ENCODE data around the gene PODNL1.

Gene PODNL1

DNA sequence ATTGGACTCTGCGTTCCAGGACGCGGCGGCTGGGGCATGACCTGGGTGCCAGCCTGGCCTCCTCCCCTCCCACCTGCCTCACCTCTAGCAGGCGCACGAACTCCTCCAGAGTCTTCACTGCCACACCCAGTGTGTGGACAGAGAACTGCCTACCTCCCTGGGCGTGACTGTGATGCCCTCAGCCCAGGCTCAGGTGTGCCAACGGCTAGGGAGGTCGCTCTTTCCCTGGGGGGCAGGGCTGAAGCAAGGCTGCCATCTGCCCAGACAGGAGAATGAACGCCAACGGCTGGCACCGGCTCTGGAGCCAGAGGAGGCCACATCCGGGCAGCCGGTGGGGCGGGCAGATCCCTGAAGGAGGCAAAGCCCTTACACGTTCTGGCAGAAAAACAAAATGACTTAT lies 49.9 kb downstream of the PODNL1 start:
- no peak for DNase-seq (ENCODE audit: low spot score)

DNA sequence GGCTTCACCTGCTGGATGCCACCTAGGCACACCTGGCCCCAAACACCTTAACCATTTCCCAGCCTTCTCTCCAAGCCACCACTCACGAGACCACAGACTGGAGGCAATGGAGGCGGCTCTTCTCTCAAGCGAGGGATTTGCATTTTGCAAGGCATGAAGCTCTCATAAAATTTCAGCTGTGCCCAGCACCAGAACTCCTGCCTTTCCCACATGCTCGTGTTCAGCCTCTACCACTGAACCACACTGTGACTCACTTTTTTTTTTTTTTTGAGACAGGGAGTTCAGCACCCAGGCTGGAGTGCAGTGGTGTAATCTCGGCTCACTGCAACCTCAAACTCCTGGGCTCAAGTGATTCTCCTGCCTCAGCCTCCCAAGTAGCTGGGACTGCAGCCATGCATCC lies 50.7 kb downstream of the PODNL1 start:
- no peak for DNase-seq (ENCODE audit: low spot score)

DNA sequence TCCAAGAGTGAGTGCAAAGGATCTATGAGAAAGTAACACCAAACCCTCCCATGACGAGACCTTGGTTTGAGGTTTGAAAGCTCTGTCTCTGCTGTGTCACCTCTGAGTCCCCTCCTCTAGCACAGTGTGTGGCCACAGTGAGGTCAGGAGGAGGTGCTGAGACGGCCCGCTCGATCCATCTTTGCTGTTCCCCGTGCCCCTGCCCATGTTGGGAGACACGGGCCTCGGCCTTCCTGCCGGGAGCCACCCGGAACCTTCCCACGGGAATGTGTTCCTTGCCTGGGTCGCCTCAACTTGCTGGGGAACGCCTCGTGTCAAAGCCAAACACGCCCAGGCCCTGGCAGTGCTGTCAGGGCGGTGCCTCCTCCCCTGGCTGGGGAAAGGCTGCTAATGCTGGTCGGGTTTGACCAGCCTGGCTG lies 51.2 kb downstream of the PODNL1 start:
- no peak for DNase-seq (ENCODE audit: low spot score)

DNA sequence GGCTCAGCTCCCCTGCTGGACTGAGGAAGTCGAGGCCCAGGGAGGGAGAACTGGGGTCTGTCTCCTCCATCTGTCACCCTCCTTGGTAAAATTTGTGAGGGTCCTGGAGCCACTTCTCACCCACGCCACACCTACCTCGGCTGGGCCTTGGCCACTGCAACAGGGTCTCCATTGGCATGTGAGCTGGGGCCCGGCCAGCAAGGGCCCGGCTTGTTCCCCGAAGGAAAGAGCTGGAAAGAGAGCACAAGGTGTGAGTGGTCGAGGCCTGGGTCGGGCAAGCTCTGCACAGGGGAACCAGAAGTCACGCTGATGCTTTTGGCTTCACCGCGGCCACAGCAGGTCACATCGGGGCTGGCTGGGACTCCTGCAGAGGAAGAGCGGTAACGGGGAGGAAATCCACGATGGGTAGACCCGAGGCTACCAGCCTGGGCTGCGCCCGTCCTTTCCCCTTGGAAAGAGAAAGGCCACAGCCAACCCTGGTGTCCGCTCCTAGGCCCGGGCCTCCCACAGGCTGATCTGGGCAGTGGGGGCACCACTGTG lies 52.3 kb downstream of the PODNL1 start:
- no peak for DNase-seq (ENCODE audit: low spot score)

DNA sequence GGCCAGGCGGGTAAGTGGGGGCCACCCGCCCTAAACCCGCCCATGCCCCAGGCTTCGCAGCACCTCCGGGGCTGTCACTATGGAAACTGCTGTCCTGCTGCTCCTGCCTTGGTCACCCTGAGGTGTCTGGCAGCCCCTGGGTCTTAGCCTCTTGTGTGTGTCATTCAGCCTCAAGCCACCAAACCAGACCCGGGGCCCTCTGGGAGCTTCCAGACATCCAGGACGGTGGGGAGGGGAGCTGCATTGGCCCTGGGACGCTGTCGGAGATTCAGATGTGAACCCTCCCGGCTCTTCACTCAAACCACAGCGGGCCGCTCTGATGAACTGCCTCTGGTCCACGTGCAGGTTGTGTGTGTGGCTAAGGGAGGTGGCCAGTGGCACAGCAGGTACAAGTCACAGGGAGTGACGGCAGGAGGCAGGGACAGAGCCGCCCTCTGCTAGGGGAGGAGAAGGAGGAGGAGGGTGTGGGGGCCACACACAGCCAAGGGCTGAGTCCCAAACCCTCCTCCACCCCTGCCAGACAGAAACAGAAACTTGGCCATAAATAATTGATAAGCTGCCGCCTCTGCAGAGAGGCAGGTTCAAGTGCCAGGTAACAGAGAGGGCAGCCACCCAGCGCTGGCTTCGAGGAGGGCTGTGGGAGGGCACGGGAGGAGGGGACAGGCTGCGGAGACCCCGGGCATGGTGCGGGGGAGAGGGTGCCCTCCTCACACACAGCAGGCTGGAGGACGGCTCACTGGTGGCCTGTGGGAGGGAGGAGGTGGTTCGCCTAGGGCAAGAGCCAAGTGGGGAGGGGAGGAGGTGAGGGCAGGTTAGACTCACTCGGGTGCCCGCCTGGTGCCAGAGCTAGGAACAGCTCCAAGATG lies 53.3 kb downstream of the PODNL1 start:
- no peak for DNase-seq (ENCODE audit: low spot score)

DNA sequence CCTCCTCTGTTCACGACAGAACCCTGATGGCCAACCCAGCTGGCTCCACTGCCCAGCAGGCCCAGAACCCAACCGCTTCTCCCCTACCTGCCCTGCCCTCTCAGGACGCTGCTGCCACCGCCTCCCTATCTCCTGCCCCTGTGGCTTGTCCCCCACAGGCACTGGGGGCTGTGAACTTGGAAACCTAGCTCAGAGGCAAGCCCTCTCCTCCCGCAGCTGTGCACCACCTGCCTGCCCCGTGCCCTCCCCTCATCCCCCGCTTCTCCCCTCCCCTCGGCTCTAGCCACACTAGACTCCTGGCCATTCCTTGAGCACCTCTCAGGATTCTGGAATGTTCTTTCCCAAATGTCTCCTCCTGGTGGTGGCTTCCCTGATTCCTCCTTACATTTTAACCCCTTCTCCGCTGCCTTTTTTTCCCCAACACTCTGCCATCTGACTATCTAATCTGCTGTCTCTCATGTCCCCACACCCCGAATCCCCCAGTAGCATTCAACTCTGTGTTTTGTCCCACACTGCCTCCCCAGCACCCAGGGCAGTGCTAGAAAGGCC lies 54.6 kb downstream of the PODNL1 start:
- DNase-seq (ENCODE audit: low spot score): no peak

DNA sequence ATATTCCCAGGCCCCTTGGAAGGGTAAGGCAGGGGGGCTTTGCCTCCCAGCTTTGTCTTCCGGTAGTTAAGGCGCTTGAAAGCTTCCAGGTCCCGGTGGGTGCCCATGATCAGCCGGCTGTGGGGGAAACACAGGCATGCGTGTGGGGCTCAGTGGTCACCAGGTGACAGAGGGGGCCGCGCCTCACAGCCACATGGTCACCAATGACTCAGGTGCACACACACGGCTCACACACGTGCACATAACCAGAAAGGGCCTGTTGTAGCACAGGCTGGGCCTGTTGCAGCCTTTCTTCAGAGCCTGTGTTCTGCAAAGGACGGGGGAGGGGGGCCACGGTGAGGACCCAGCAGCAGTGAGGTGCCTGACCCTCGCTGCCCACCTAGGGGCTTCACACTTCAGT lies 55.4 kb downstream of the PODNL1 start:
- DNase-seq (ENCODE audit: low spot score): no peak

DNA sequence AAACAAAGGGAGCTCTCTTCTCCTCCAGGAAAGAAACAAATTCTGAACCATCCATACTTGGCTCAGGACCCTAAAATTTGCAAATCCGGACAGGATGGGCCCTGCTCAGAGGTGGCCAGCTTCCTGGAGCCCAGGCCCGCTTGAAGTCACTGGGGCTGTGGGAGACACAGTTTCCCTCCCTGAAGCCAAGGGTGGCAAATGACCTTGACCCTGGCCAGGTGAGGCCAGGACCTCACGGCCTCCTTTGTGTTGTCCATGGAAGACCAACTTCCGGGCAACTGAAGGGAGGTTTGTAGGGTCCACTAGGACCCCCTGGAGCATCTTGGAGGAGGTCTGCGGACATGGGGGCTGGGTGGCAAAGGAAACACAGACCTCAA lies 55.8 kb downstream of the PODNL1 start:
- DNase-seq (ENCODE audit: low spot score): no peak

DNA sequence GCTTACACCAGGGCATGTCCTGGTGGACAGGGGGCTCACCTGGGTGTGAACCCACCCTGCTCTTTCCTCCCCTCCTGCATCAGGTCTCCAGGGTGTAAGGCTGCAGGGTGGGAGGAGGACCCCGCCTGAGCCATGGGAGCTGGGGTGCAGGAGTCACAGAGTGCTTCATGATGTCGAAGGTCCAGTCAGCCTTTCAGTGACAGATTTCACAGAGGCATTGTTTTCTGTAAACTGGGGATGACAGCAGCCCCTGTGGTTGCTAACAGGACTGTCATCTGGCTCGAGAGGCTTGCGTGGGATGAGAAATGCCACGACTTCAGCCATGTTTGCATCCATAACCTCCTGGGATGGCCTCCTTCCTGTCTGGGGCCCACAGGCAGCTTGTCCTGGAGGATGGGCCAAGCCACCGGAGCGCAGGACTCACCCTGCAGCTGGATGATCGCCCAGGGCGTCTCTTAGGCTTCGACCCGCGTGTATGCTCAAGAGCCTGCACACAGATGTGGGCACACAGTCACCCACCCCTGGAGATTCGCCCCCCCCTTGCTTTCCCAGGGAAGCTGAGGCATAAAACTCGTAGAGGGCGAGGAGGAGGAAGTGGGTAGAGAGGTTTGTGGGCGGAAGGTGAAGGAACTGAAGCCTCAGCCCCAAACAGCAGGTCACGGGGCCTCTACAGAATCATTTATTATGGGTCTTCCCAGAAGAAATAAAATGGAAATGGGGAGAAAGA lies 56.4 kb downstream of the PODNL1 start:
- no peak for DNase-seq (ENCODE audit: low spot score)

DNA sequence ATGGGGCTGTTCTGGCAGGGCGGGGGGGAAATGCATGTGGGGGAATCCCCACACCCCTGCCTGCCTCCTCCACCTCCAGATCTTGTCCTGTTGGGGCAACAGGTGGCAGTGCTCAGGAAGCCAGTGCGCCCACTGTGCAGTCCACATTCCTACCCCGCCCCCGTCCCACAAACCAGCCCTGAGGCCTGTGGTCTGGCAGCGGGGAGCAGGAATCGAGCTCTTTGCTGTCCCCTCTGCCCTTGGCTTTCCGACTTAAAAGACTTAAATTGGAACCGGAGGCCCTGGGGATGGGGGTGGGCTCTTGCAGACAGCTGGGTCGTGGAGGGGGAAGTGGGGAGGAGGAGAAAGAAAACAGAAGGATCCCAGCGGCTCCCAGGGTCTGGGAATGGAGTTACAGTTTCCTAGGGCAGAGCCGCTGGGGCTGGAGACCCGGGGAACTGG lies 56.9 kb downstream of the PODNL1 start:
- DNase-seq (ENCODE audit: low spot score): no peak

Data from RKO (cell line).